ENCODE data around the gene ASNSD1. TPM values are rescaled to one million over a fixed set of nuclear protein-coding genes. Genes with fewer than 3 reads are reported as not detected.

Gene ASNSD1
- 10 to 100 TPM; 37.9 to 38.4 TPM for total RNA-seq

GRCh38 chr2:189661148-189661956 is at the start of gene ASNSD1:
Gene ASNSD1, plus strand, starts transcription at chr2:189661459. Its CDS starts 4,674 bp downstream, at chr2:189666133.
- H3K4me3 Mint-ChIP-seq = no peak within 1 kb of the TSS
- H3K4me1 Mint-ChIP-seq = peaks cover 52% of the 10 kb centered on the region
- ChIA-PET CTCF (interaction anchor here (0.6 to 8.9 kb wide), 22 partner anchors 10 to 986 kb away, joined by 3 to 102 read pairs (median 4); partner anchors contain the start of genes ANKAR, ORMDL1, OSGEPL1 and SLC40A1), POLR2A (interaction anchor here (0.6 to 2.8 kb wide), 12 partner anchors 14 to 746 kb away, joined by 3 to 33 read pairs (median 4); partner anchors contain the start of genes ANKAR, ORMDL1, OSGEPL1 and PMS1)
- H3K9me3 Mint-ChIP-seq = no peaks in the 10 kb centered on the region
- H3K27ac Mint-ChIP-seq = no peak within 1 kb of the TSS
- peaks cover 9% of the 10 kb centered on the region for H3K36me3 Mint-ChIP-seq (ENCODE audit: low read depth)
- no peaks in the 10 kb centered on the region for H3K27me3 Mint-ChIP-seq
- DNase-seq = peak; percentile 99

DNA sequence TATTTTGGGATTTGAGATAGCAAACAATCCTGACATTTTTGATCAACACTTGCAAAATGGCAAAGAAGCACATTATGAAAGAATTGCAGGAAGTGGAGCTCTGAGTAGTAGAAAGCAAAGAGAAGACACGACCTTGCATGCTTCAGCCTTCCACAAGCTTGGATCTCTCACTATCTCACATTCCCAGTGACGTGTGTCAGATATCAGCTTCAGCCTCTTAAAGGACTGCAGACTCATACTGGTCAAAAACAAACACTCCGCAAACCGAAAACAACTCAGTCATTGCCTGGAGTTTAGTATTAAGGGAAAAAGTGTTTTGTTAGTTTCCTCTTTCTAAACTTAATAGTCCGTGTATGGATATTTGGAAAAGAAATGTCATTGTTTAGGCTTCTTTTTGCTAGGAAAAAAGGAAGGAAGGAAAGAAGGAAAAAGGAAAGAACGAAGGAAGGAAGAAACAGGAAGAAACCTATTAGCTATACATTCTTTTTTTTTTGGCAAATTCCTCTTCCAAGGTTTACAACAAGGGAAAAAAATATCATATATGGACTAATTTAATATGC is 48.1 kb upstream of the ASNSD1 start:
- Mint-ChIP-seq H3K9me3 (no peaks in the 10 kb centered on the region), H3K27me3 (no peaks in the 10 kb centered on the region), H3K27ac (no peak overlapping the region), H3K4me3 (no peak overlapping the region), H3K4me1 (no peaks in the 10 kb centered on the region), H3K36me3 (ENCODE audit: low read depth) (no peaks in the 10 kb centered on the region)
- CTCF ChIA-PET = interaction anchor here (1.1 to 1.7 kb wide), 2 partner anchors 10 to 45 kb away, joined by 3 read pairs; no protein-coding TSS in a partner anchor
- POLR2A ChIA-PET = interaction anchor here (1.2 kb wide), 1 partner anchor 32 kb away, joined by 3 read pairs; the partner anchor contains the start of gene SLC40A1
- no peak for DNase-seq

GRCh38 chr2:189613650-189614420 is 47.4 kb upstream of the ASNSD1 start:
- DNase-seq = no peak
- Mint-ChIP-seq H3K4me1 (no peaks in the 10 kb centered on the region), H3K9me3 (no peaks in the 10 kb centered on the region), H3K36me3 (ENCODE audit: low read depth) (no peaks in the 10 kb centered on the region), H3K4me3 (no peak overlapping the region), H3K27me3 (no peaks in the 10 kb centered on the region), H3K27ac (no peak overlapping the region)
- CTCF ChIA-PET = interaction anchor here (1.1 to 1.7 kb wide), 2 partner anchors 10 to 44 kb away, joined by 3 read pairs; no protein-coding TSS in a partner anchor
- POLR2A ChIA-PET = no interaction called here

DNA sequence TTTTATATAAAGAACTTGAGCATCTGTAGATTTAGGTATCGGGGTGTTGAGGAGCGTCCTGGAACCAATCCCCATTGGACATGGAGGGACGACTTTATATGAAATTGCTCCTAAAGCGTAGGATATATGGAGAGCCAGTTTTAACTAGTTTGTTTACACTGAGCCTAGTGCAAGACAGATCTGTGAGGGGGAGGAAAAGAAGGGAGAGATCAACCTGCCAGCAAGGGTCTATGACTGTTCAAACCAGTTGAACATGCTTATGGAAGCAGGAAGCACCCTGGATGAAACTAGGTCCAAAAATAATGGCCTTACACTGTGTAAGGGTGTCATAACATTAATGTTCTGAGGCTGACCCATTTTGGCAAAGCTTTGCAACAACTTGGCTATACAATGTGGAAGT is 46.7 kb upstream of the ASNSD1 start:
- Mint-ChIP-seq H3K27ac (no peak overlapping the region), H3K27me3 (no peaks in the 10 kb centered on the region), H3K36me3 (ENCODE audit: low read depth) (no peaks in the 10 kb centered on the region), H3K9me3 (no peaks in the 10 kb centered on the region), H3K4me1 (no peaks in the 10 kb centered on the region), H3K4me3 (no peak overlapping the region)
- POLR2A ChIA-PET = no interaction called here
- DNase-seq = no peak
- CTCF ChIA-PET = no interaction called here

- H3K4me1 Mint-ChIP-seq = no peaks in the 10 kb centered on the region
- no peak overlapping the region for H3K4me3 Mint-ChIP-seq
- DNase-seq = no peak
- no peaks in the 10 kb centered on the region for H3K27me3 Mint-ChIP-seq
- H3K27ac Mint-ChIP-seq = no peak overlapping the region
- H3K9me3 Mint-ChIP-seq = no peaks in the 10 kb centered on the region
- H3K36me3 Mint-ChIP-seq (ENCODE audit: low read depth) = no peaks in the 10 kb centered on the region
- ChIA-PET CTCF (no interaction called here), POLR2A (no interaction called here)
Observed at GRCh38 chr2:189618197-189618596, 43.1 kb upstream of the ASNSD1 start.

GRCh38 chr2:189621781-189622180 is 39.5 kb upstream of the ASNSD1 start:
- no peak overlapping the region for H3K4me3 Mint-ChIP-seq
- H3K27ac Mint-ChIP-seq = no peak overlapping the region
- DNase-seq = no peak
- no peaks in the 10 kb centered on the region for H3K27me3 Mint-ChIP-seq
- H3K4me1 Mint-ChIP-seq = peaks cover 7% of the 10 kb centered on the region
- no peaks in the 10 kb centered on the region for H3K9me3 Mint-ChIP-seq
- H3K36me3 Mint-ChIP-seq (ENCODE audit: low read depth) = no peaks in the 10 kb centered on the region
- ChIA-PET CTCF (no interaction called here), POLR2A (no interaction called here)

DNA sequence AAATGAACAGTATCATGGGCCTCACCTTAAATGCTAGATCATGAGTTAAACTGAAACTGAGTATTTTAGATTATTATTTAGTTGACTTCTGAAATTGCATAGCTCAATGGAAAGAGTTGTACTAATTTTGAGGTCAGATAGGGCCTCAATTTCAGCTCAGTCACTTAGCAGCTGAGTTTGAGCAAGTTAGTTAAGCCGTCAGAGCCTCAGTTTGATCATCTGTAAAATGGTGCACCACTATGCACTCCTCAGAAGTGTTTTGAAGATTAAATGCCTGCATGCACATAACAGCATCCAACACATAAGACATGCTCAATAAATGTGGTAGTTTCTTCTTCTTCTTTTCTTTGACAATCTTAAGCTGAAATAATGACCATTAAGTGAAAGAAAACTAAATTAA is 38.2 kb upstream of the ASNSD1 start:
- CTCF ChIA-PET = no interaction called here
- H3K4me3 Mint-ChIP-seq = no peak overlapping the region
- no peak overlapping the region for H3K27ac Mint-ChIP-seq
- POLR2A ChIA-PET = no interaction called here
- no peak for DNase-seq
- H3K27me3 Mint-ChIP-seq = no peaks in the 10 kb centered on the region
- peaks cover 7% of the 10 kb centered on the region for H3K4me1 Mint-ChIP-seq
- no peaks in the 10 kb centered on the region for H3K9me3 Mint-ChIP-seq
- no peaks in the 10 kb centered on the region for H3K36me3 Mint-ChIP-seq (ENCODE audit: low read depth)

GRCh38 chr2:189624648-189625355 is 36.5 kb upstream of the ASNSD1 start:
- ChIA-PET POLR2A (no interaction called here), CTCF (interaction anchor here (1.4 kb wide), 1 partner anchor 9 kb away, joined by 5 read pairs; no protein-coding TSS in a partner anchor)
- H3K9me3 Mint-ChIP-seq = no peaks in the 10 kb centered on the region
- H3K27me3 Mint-ChIP-seq = no peaks in the 10 kb centered on the region
- H3K36me3 Mint-ChIP-seq (ENCODE audit: low read depth) = no peaks in the 10 kb centered on the region
- no peak overlapping the region for H3K27ac Mint-ChIP-seq
- H3K4me3 Mint-ChIP-seq = no peak overlapping the region
- no peak for DNase-seq
- H3K4me1 Mint-ChIP-seq = peaks cover 7% of the 10 kb centered on the region

DNA sequence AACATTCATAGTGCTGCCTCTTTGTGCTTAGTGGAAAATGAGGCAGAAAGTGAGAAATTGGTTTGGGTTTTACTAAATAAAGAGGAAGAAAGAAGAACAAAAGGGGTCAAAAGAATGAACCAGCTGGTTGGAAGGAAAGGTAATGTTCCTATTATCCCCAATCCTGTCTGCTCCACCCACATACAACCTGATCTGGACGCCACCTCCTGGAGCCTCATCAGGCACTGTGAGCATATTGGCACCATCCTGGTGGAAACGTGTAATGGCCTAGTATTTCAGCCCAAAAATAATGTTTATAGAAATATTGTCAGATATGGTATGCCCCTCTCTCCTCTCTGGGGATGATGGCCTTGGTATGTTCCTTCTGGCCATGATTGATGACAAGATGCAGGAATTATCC is 35.6 kb upstream of the ASNSD1 start:
- H3K9me3 Mint-ChIP-seq = no peaks in the 10 kb centered on the region
- H3K4me1 Mint-ChIP-seq = peaks cover 7% of the 10 kb centered on the region
- CTCF ChIA-PET = interaction anchor here (1.4 kb wide), 1 partner anchor 9 kb away, joined by 5 read pairs; no protein-coding TSS in a partner anchor
- no peaks in the 10 kb centered on the region for H3K36me3 Mint-ChIP-seq (ENCODE audit: low read depth)
- no peaks in the 10 kb centered on the region for H3K27me3 Mint-ChIP-seq
- H3K4me3 Mint-ChIP-seq = no peak overlapping the region
- POLR2A ChIA-PET = no interaction called here
- no peak for DNase-seq
- H3K27ac Mint-ChIP-seq = no peak overlapping the region

- Mint-ChIP-seq H3K27me3 (no peaks in the 10 kb centered on the region), H3K4me3 (no peak overlapping the region), H3K27ac (no peak overlapping the region), H3K4me1 (peaks cover 7% of the 10 kb centered on the region), H3K36me3 (ENCODE audit: low read depth) (no peaks in the 10 kb centered on the region), H3K9me3 (no peaks in the 10 kb centered on the region)
- ChIA-PET POLR2A (no interaction called here), CTCF (no interaction called here)
- no peak for DNase-seq
Observed at GRCh38 chr2:189627789-189628188, 33.5 kb upstream of the ASNSD1 start.

DNA sequence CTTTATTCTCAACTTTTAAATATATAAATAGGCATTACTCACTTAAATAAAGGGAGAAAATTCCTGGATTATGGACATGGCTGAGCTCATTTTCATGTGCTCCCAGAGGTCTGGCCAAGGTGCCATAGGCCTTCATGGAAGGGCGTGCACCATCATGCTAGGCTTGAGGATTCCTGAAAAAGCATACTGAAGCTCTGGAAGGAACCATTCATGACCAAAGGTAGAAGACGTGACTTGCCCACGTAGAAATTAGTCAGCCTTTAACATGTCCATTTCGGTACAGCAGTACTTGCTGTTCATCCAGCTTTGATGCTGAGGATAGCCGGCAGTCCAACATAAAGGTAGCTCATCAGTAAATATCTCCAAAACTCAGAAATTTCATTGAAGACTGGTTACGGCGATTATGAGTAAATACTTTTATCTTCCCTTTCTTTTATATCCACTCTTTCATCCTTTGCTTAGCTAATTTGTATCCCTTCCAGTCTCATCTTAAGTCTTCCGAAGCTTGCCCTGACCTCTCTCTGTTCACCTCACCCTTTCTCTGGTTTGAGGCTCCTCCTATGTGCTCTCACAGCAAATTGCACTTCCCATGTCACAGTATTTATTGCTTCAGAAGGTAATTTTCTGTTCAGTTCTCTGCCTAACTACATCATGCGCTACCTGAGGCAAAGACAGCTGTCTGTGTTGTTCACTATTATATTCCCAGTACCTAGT is 32.3 kb upstream of the ASNSD1 start:
- POLR2A ChIA-PET = no interaction called here
- CTCF ChIA-PET = interaction anchor here (0.6 to 1.7 kb wide), 3 partner anchors 16 to 30 kb away, joined by 3 to 4 read pairs (median 4); no protein-coding TSS in a partner anchor
- no peaks in the 10 kb centered on the region for H3K9me3 Mint-ChIP-seq
- no peak overlapping the region for H3K4me3 Mint-ChIP-seq
- no peak overlapping the region for H3K27ac Mint-ChIP-seq
- no peak for DNase-seq
- no peaks in the 10 kb centered on the region for H3K36me3 Mint-ChIP-seq (ENCODE audit: low read depth)
- H3K27me3 Mint-ChIP-seq = no peaks in the 10 kb centered on the region
- H3K4me1 Mint-ChIP-seq = peaks cover 7% of the 10 kb centered on the region
